LHCN-M2 (cell line): ENCODE data around the gene NEO1. TPM values are rescaled to one million over a fixed set of nuclear protein-coding genes. Genes with fewer than 3 reads are reported as not detected.

ENCODE experiments used
- DNase-seq: peaks from one replicate; pipeline ENCODE4 v3.0.0-alpha.2; 2012; ENCODE audit warnings: low read depth
- total RNA-seq: library from RNA; depleted of rRNA; stranded (reverse); fragments of >200 nt; gene quantifications from 2 replicates; pipeline ENCODE4 v1.2.3, GENCODE V29; 2014

NEO1 gene
- total RNA-seq, 1 experiment from 2014 or later = 2.3 TPM

- no peak for DNase-seq
Measured at GRCh38 chr15:73353734-73354133, 301.5 kb downstream of the NEO1 start.

GRCh38 chr15:73354241-73354640 lies 302.0 kb downstream of the NEO1 start:
- DNase-seq = no peak
